Measurements from ENCODE around the gene CCR7. TPM values are rescaled to one million over a fixed set of nuclear protein-coding genes. Genes with fewer than 3 reads are reported as not detected.

The CCR7 gene, protein sequence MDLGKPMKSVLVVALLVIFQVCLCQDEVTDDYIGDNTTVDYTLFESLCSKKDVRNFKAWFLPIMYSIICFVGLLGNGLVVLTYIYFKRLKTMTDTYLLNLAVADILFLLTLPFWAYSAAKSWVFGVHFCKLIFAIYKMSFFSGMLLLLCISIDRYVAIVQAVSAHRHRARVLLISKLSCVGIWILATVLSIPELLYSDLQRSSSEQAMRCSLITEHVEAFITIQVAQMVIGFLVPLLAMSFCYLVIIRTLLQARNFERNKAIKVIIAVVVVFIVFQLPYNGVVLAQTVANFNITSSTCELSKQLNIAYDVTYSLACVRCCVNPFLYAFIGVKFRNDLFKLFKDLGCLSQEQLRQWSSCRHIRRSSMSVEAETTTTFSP
- total RNA-seq (2021; fragmentation: NEBNext Ultra II Directional; extraction: Animal tissue kit (Norgen Biotek cat#: 25700)) = not detected
- long read RNA-seq = 0 reads

DNA sequence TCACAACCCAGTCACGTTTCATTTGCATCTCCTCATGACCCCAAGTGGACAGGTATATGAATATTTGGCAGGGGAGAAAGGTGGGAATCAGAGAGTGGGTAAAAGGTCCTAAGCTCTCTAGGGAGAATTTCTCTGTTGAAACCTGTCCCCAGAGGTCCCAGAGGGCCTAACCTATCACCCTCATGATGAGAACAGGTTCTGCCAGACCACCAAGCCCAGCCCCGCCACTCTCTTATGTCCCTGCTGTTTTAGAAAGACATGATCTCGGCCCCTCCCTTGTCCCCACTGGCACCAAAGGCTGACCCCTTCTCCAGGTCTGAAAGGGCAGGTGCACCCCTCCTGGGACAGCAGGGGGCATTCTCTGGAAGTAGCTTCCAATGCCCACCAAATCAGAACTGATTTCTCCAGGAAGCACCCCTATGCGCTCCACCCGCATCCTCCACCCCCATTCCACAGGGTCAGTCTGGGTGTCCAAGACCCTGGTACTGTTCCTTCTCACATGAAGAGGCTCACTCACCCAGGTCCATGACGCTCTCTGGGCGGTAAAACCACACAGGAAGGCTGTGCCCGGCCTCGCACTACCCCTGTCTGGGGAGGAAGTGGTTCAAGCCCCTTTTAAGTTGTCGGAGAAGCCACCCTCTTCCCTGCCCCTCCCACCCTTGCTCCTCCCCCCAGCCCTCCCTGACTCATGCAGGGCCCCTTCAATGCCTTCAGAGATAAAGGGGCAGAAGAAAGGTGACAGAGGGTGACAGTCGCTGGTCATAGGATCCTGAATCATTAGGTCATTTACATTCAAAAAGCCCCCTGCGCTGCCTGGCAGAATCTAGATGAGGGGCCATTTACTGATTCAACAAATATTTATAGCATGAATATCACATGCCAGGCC is at the start of gene CCR7:
Gene CCR7 (minus strand): TSS at position 590 of the 886 bp plus-strand sequence. CDS start 63 bp downstream, at position 527.
- Mint-ChIP-seq H3K9me3 (0 out of 2 replicates have a peak, but pooled peaks cover 4% of the 10 kb centered on the region), H3K4me1 (ENCODE audit: low read depth) (peaks cover 11% of the 10 kb centered on the region), H3K27me3 (ENCODE audit: insufficient read depth) (peaks cover 43% of the 10 kb centered on the region), H3K36me3 (ENCODE audit: low read depth) (0 out of 2 replicates have a peak, but pooled peaks cover 4% of the 10 kb centered on the region), H3K4me3 (no peak within 1 kb of the TSS), H3K27ac (no peak within 1 kb of the TSS)
- TF ChIP-seq, protein P1, sequence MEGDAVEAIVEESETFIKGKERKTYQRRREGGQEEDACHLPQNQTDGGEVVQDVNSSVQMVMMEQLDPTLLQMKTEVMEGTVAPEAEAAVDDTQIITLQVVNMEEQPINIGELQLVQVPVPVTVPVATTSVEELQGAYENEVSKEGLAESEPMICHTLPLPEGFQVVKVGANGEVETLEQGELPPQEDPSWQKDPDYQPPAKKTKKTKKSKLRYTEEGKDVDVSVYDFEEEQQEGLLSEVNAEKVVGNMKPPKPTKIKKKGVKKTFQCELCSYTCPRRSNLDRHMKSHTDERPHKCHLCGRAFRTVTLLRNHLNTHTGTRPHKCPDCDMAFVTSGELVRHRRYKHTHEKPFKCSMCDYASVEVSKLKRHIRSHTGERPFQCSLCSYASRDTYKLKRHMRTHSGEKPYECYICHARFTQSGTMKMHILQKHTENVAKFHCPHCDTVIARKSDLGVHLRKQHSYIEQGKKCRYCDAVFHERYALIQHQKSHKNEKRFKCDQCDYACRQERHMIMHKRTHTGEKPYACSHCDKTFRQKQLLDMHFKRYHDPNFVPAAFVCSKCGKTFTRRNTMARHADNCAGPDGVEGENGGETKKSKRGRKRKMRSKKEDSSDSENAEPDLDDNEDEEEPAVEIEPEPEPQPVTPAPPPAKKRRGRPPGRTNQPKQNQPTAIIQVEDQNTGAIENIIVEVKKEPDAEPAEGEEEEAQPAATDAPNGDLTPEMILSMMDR (IDR thresholded peaks at IDR 0.05) = 0 out of 2 replicates have a peak, but pooled peaks have one; percentile 8
- no peak for DNase-seq

GRCh38 chr17:40614431-40615067 is 49.3 kb upstream of the CCR7 start:
- H3K27me3 Mint-ChIP-seq (ENCODE audit: insufficient read depth) = peaks cover 52% of the 10 kb centered on the region
- no peak for DNase-seq
- TF ChIP-seq, protein P1 (IDR thresholded peaks at IDR 0.05) = no peak
- H3K9me3 Mint-ChIP-seq = no peaks in the 10 kb centered on the region
- no peaks in the 10 kb centered on the region for H3K36me3 Mint-ChIP-seq (ENCODE audit: low read depth)
- no peaks in the 10 kb centered on the region for H3K4me1 Mint-ChIP-seq (ENCODE audit: low read depth)
- H3K27ac Mint-ChIP-seq = no peak overlapping the region
- H3K4me3 Mint-ChIP-seq = no peak overlapping the region

DNA sequence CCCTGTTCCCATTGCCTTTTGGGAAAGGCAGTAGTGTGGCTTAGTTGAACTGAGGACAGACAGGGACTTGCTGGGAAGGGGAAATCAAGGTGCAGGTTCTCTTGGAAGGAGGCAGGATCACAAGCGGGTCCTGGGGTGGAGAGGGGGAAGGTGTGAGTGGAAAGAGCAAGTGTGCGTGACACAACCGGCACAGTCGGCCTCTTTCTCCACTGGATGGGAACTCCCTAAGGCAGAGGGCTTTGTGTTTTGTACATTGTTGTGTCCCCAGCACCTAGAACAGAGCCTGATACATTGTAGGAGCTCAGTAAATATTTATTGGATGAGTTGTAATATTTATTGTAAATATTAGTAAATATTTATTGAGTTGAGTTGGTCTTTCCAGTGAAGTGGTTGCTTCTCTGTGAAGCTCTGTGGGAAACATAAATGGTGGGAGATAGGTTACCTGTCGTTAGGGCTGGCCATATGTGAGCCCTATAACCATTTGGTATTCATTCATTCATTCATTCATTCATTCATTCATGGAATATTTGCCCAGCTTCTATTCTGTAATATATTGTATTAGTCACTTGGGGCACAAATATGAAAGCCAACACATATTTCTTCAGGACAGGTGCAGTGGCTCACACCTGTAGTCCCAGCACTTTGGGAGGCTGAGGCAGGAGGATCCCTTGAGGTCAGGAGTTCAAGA is 48.3 kb upstream of the CCR7 start:
- Mint-ChIP-seq H3K36me3 (ENCODE audit: low read depth) (no peaks in the 10 kb centered on the region), H3K27ac (no peak overlapping the region), H3K27me3 (ENCODE audit: insufficient read depth) (peaks cover 45% of the 10 kb centered on the region), H3K4me1 (ENCODE audit: low read depth) (no peaks in the 10 kb centered on the region), H3K9me3 (no peaks in the 10 kb centered on the region), H3K4me3 (no peak overlapping the region)
- TF ChIP-seq, protein P1 (IDR thresholded peaks at IDR 0.05) = no peak
- DNase-seq = no peak

- no peak for DNase-seq
- Mint-ChIP-seq H3K27ac (no peak overlapping the region), H3K27me3 (ENCODE audit: insufficient read depth) (peaks cover 44% of the 10 kb centered on the region), H3K4me1 (ENCODE audit: low read depth) (no peaks in the 10 kb centered on the region), H3K36me3 (ENCODE audit: low read depth) (no peaks in the 10 kb centered on the region), H3K9me3 (no peaks in the 10 kb centered on the region), H3K4me3 (no peak overlapping the region)
- TF ChIP-seq, protein P1 (IDR thresholded peaks at IDR 0.05) = no peak
Measured at GRCh38 chr17:40612599-40613244, 47.5 kb upstream of the CCR7 start.

Data from HFFc6 (cell line).